ENCODE measurements around the gene DAGLA. TPM values are rescaled to one million over a fixed set of nuclear protein-coding genes. Genes with fewer than 3 reads are reported as not detected.
A peak's percentile ranks its signal among the peaks of the same experiment; 100 is the strongest.

Gene DAGLA
- total RNA-seq (1 to 10 TPM; 1.9 to 5.1 (median 3.3) TPM), polyA plus RNA-seq (1 to 10 TPM in 2 of 3 donors, under 1 TPM in 1; 0.57 to 2.1 (median 1.7) TPM)
- long read RNA-seq, donor 1 = 0 reads
- long read RNA-seq, donor 2, full-length matches to known transcripts = 1 of 4 reads
- long read RNA-seq, donor 2, partial matches to known transcripts = 3 of 4 reads
- long read RNA-seq, donor 2, other reads (novel, unspliced or antisense) = 0 of 4 reads

DNA sequence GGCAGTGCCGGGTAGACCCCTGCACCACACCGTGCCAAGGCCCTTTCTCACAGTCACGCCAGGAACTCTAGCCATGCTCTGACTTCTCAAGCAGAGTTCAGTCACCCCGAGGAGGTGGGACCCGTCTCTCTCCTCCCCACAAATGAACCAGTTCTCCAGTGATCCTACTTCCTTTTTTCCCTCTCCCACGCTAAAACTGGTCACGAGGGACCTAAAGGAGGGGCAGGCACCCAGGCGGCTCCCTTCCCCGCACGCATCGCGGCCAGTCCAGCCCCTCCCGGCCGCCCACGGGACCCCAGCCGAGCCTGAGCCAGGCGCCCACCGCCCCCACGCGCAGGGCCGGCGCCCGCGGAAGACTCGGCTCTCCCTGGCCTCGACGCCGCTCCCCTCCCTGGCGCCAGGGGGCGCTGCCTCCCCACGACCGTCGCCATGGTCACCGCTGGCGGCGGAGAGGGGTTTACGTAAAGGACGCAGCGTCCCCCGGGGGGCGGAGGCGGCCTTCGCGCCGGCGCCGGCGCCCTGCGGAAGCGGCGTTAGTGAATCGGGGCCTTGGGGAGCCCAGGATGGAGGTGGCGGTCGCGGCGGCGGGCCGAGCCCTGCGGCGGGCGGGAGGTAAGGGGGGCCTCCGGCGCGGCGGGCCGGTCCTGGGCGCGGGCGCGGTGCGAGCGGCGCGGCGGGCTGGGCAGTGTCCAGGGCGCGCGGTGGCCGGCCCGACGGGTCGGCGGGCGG is at the start of gene DAGLA:
Gene DAGLA (plus strand): TSS at position 499 of the 729 bp plus-strand sequence. CDS start 39,765 bp downstream, outside the sequence.
- Histone ChIP-seq H3K27me3 (ENCODE audit: insufficient read depth in 3 of 3, low read length in 2 of 3) (no peaks in the 10 kb centered on the region), H3K9me3 (no peaks in the 10 kb centered on the region), H3K36me3 (ENCODE audit: insufficient read depth in 1 of 2, low read depth in 1 of 2) (no peaks in the 10 kb centered on the region), H3K4me1 (peaks cover 28% of the 10 kb centered on the region), H3K27ac (peak within 1 kb of the TSS; percentile 79), H3K4me3 (peak within 1 kb of the TSS; percentile 70)
- TF ChIP-seq, protein P1, sequence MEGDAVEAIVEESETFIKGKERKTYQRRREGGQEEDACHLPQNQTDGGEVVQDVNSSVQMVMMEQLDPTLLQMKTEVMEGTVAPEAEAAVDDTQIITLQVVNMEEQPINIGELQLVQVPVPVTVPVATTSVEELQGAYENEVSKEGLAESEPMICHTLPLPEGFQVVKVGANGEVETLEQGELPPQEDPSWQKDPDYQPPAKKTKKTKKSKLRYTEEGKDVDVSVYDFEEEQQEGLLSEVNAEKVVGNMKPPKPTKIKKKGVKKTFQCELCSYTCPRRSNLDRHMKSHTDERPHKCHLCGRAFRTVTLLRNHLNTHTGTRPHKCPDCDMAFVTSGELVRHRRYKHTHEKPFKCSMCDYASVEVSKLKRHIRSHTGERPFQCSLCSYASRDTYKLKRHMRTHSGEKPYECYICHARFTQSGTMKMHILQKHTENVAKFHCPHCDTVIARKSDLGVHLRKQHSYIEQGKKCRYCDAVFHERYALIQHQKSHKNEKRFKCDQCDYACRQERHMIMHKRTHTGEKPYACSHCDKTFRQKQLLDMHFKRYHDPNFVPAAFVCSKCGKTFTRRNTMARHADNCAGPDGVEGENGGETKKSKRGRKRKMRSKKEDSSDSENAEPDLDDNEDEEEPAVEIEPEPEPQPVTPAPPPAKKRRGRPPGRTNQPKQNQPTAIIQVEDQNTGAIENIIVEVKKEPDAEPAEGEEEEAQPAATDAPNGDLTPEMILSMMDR (IDR thresholded peaks at IDR 0.05) = peak; percentile 96
- intact Hi-C loops (cut with DNase I) = loop anchor here (1.0 to 2.0 kb wide), 2 partner anchors 53 kb away; no protein-coding TSS in a partner anchor
- DNase-seq (peak; percentile 70 to 82), ATAC-seq (peak; percentile 68 to 79 (median 70))
- WGBS, 3 donors = 3 to 4% (median 4%) methylated on average over 46 to 84 of the region's 84 CpGs

GRCh38 chr11:61632096-61632495 is 48.1 kb upstream of the DAGLA start:
- Histone ChIP-seq H3K27me3 (ENCODE audit: insufficient read depth in 3 of 3, low read length in 2 of 3) (no peaks in the 10 kb centered on the region), H3K4me3 (no peak overlapping the region), H3K27ac (no peak overlapping the region), H3K9me3 (no peaks in the 10 kb centered on the region), H3K4me1 (peaks cover 21% of the 10 kb centered on the region), H3K36me3 (ENCODE audit: insufficient read depth in 1 of 2, low read depth in 1 of 2) (no peaks in the 10 kb centered on the region)
- intact Hi-C loops (cut with DNase I) = loop anchor here in 1 of 2 donors (10.0 kb wide), 1 partner anchor 187 kb away; no protein-coding TSS in a partner anchor
- DNase-seq (no peak), ATAC-seq (no peak)
- TF ChIP-seq, protein P1 (IDR thresholded peaks at IDR 0.05) = no peak
- 67 to 76% (median 71%) methylated on average over 12 of the region's 12 CpGs for WGBS, 3 donors

DNA sequence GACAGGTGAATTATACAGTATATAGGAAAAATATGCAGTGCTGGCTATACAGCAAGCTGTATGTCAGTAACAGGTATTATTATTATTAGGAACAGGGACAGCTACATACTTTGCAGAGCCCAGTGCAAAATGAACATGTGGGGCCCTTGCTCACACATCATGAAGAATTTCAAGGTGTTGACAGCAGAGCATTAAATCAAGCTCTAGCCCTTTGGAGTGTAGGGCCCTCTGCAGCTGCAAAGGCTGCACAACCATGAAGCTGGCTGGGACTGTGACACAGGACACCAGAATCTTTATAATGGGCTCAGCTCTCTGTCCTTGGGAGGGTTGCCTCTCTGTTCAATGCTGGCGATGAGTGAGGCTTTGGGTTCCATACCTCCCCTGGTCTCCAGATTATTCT is 44.9 kb upstream of the DAGLA start:
- 100% methylated on average over 1 of the region's 1 CpG for WGBS, 3 donors
- intact Hi-C loops (cut with DNase I) = loop anchor here (5.0 to 10.0 kb wide), 3 partner anchors 103 to 191 kb away; no protein-coding TSS in a partner anchor
- no peak for DNase-seq
- Histone ChIP-seq H3K27me3 (ENCODE audit: insufficient read depth in 3 of 3, low read length in 2 of 3) (no peaks in the 10 kb centered on the region), H3K4me3 (no peak overlapping the region), H3K9me3 (no peaks in the 10 kb centered on the region), H3K4me1 (peaks cover 2% of the 10 kb centered on the region), H3K36me3 (ENCODE audit: insufficient read depth in 1 of 2, low read depth in 1 of 2) (no peaks in the 10 kb centered on the region), H3K27ac (no peak overlapping the region)
- no peak for ATAC-seq
- TF ChIP-seq, protein P1 (IDR thresholded peaks at IDR 0.05) = no peak

GRCh38 chr11:61635787-61636186 is 44.4 kb upstream of the DAGLA start:
- Histone ChIP-seq H3K9me3 (no peaks in the 10 kb centered on the region), H3K27ac (no peak overlapping the region), H3K36me3 (ENCODE audit: insufficient read depth in 1 of 2, low read depth in 1 of 2) (no peaks in the 10 kb centered on the region), H3K4me1 (no peaks in the 10 kb centered on the region), H3K4me3 (no peak overlapping the region), H3K27me3 (ENCODE audit: insufficient read depth in 3 of 3, low read length in 2 of 3) (no peaks in the 10 kb centered on the region)
- DNase-seq (no peak), ATAC-seq (no peak)
- WGBS, 3 donors = 54 to 73% (median 62%) methylated on average over 5 of the region's 5 CpGs
- TF ChIP-seq, protein P1 (IDR thresholded peaks at IDR 0.05) = no peak
- intact Hi-C loops (cut with DNase I) = loop anchor here (5.0 to 10.0 kb wide), 3 partner anchors 103 to 191 kb away; no protein-coding TSS in a partner anchor
